Activated CD4-positive, alpha-beta T cell treated with anti-CD3 and anti-CD28 coated beads for 48 hours (primary cell): ENCODE data around the gene AHR.

Source experiments
- DNase-seq: peaks from one replicate; pipeline ENCODE4 v3.0.0-alpha.2; 2020

AHR gene

DNA sequence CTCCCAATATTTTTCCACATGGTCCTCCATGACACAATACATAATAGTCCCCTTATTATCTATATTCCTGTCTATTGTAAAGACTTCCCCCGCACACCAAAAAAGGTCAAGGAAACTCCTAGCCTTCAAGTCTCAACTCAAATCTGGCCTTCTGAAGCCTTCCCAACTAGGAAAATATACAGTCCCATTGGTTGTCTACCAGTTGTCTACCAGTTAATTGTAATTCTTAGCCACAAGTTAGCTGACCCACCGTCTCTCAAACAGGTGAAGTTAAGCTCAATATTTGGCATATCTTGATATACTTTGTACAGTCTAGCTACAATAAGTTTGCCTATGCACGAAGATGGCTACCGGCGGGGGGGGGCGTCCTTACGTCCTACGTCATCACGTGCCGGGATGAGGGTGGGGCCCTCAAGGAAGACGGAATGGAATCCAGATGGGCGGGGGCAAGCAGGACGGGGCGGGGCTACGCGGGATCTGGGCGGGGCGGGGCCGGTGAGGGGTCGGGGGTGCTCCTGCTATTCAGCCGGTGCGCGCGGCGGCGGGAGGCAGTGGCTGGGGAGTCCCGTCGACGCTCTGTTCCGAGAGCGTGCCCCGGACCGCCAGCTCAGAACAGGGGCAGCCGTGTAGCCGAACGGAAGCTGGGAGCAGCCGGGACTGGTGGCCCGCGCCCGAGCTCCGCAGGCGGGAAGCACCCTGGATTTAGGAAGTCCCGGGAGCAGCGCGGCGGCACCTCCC, at the start of gene AHR:
AHR (plus strand) TSS at position 551 of the 738 bp plus-strand sequence. CDS start 613 bp downstream, outside the sequence.
- peak; percentile 93 for DNase-seq

DNA sequence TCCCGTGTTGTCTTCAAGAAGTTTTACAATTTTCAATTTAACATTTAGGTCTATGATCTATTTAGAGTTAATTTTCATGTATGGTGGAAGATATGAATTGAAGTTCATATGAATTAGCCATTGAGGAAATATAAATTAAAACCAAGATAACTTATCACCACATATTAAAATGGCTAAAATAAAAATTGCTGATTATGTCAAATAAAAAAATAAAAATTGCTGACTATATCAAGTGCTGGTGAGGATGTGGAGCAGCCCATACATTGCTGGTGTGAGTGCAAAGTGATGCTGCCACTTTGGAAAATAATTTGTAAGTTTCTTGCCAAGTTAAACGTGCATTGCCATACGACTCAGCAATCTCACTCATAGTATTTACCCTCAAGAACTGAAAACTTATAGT, 44.6 kb upstream of the AHR start:
- no peak for DNase-seq

DNA sequence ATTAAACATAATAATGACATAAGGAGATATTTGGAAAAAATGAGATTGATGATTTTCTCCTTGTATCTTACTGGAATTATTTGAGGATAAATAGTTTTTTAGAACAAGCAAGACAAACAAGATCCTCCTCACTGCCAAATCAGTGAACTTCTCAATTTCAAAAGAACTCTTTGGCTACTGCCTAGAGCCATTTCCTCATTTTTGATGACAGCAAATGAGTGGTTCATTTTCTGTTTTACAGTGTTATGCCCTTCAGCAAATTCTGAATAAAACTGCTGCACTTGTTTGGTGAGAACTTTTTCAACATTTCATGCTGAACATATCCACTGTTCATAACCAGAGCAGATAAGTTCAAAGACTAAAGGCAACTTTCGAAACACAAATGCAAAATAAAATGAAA, 42.5 kb upstream of the AHR start:
- no peak for DNase-seq

DNA sequence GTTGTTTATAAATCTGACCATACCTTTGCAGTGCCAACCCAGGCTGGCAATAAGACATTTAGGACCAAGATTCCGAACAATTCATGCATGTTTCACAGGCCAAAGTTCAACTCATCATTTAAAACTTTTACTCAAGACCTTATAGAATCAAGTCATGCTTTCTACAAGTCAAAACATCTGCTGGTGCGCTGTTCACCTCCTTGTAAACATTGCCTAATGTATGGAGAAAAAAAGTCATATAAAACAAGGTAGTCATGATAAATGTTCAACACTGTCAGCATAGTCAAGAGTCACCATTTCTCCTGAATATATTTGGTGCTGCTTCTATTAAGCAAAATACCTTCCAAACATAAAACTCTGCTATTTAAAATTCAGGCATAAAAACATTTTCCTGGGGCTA, 42.1 kb upstream of the AHR start:
- no peak for DNase-seq

DNA sequence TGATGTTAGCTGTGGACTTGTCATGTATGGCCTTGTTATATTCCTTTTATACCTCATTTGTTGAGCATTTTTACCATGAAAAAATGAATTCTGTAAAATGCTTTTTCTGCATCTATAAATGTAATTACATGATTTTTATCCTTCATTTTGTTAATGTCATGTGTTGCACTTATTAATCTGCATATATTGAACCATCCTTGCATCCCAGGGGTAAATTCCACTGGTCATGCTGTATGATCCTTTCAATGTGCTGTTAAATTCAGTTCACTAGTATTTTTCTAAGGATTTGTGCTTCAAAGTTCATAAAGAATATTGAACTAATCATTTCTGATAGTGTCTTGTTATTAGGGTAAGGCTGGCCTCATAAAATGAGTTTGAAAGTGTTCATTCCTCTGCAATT, 31.9 kb upstream of the AHR start:
- DNase-seq: no peak

DNA sequence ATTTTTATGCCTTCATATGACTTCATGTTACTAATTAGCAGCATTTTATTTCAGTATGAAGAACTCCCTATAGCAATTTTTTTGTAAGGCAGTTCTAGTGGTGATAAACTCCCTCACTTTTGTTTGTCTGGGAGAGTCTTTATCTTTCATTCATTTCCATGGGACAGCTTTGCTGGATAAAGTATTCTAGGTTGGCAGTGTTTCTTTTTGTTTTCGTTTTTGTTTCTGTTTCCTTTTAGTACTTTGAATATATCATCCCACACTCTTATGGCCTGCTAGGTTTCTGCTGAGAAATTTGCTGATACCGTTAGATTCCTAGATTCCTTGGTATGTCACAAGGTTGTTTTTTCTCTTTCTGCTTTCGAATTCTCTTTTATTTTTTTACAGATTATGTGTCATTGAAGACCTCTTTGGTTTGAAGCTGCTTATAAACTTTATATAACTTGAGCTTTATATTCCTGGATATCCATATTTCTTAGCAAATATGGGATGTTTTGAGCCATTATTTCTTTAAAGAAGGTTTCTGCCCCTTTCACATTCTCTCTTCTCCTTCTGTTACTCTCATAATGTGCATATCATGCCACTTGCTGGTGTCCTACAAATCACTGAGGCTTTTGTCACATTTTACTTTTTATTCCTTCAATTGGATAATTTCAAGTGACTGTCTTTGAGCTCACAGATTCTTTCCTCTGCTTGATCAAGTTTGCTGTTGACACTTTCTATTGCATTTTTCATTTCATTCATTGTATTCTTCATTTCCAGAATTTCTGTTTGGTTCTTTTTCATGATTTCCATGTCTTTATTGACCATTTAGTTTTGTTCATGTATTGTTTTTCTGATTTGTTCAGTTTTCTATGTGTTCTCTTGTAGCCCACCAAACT, 28.9 kb upstream of the AHR start:
- DNase-seq: no peak

DNA sequence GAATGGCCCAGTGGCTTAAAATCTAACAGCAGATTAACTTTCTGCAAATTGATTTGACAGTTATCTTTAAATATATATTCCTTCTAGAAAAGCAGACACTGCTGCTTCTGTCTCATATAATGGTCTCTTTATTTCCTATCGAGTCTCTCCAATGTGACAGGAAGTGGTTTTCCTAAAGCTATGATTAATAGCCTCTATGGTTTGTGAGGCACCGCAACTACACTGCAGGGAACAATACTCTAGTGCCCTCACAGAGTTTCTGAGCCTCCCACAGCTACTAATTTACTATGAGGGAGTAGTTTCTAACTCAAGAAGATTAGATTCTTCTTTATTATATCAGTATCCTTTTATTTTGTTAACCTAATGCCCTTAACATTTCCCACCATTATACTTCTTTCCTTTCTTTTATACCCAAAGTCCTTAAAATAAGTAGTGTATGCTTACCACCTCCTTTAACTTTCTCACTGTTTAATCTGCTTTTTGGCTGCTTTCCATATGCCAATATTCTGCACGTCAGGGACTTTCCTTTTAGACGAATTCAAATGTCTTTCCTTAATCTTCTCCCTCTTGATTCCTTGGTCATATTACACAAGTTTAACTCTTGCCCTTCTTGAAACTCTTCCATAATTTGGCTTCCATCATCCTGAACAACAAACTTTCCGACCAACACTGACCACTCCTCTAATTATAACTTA, 23.8 kb upstream of the AHR start:
- peak; percentile 39 for DNase-seq

DNA sequence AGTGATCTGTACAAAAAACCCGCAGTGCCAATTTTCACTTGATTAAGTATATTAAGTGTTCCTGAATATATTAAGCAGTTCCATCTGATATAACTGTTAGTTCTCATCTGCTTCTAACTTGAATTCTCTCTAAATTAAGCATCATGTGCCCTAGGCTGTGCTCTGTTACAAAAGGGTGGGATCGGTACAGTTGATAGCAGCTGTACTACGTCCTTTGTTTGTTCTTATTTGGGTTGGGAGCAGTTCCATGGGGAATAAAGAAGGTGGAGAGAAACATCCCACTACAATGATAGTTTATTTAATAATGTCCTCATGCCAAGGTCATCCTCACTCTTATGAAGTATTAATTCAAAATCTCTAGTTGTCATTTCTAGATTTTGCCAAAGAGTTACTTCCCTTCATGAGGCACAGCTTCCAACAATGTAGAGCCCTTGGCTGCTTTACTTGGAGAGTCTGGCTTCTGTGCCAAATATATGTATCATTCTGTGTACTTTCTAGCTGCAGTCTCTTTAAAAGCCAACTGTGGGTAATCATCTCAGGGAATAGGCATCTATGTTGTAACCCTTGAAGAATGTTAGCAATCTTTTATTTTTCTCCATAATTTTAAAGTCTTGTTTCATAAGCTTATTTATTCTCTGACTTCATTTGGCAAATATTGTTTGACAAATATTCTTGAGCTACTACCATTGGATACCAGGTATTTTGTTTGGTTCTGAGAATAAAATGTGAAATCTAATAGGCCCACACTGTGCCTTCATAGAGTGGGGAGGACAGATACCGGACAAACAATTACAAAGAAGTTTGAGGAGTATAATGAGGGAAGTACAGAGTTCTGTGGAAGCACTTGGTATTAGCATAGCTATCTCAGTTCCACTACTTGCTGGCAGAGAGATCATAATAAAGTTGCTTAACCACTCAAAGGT, 22.4 kb upstream of the AHR start:
- DNase-seq: no peak

DNA sequence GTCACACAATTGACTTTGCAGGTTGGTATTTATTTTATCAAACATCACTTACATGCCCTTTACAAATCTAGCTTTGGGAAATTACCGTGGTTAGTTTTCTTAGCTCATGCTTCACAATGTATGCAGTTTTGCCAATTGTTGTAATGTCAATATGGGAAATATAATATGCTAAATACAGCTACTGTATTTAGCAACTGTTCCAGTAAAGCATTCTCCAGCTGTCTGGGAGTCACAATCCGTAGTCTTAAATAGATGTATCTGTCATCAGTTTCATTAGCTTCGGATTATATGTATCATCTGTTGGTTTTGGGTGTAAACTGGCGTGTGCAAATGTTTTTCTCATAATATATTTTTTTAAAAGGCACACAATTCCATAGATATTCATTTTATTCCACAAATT, 19.4 kb upstream of the AHR start:
- no peak for DNase-seq

DNA sequence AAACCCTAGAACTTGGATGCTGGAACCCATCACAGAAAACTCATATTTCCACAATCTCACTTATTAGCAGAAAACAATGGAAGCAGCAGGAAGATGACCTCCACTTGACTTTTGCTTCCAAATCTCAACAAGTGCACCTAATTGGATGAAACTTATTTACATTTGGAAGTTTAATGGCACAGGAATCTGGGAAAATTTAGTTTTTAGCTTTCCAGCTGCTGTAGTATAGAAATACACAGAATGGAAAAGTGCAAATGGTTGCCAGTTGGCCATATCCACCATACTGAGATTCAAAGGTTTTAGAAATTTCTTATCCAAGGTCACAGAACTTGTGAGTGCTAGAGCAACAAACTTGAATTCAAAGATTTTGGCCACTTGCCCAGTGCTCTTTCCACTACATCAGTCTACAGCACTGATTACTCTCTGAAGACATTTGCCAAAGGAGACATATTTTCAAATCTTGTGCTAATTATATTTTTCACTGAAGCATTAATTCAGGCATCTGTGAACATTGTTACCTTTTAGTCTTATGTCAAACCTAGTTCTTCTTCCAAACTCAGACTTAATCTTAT, 9.3 kb upstream of the AHR start:
- DNase-seq: no peak

DNA sequence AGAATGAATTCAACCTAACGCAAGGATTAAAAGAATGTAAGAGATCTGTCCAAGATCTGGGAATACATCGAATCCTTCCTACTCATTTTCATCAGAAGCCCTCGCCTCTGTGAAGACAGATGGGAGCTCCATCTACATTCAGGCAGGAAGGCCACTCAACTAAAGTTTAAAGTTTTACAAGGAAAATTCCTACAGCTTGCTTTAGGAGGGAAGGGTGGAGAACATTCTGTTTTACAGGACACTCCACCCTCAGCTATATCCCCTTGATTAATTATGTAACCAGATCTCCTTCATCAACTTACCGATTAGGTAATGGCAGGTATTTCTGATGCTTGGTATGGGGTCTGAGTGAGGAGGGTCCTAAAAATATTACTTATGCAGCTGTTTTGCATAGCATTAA, 5.6 kb upstream of the AHR start:
- no peak for DNase-seq

DNA sequence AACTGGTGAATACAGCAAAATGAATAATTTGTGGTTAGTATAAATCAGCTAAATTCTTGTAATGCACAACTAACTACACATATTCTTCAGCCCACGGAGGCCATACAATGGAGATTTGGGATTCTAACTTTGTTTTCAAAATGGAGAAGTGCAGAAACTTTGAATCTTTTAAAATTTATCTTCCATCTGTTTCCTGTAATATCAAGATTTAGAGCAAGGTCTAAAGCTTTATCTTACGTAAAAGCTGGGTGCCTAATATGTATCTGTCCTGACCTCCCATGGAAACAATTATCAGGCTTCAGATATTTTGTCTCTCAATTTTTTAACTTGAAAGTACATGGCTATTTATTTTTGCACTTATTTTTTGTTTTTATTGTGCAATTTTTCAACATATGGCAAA, 5.0 kb upstream of the AHR start:
- DNase-seq: no peak

DNA sequence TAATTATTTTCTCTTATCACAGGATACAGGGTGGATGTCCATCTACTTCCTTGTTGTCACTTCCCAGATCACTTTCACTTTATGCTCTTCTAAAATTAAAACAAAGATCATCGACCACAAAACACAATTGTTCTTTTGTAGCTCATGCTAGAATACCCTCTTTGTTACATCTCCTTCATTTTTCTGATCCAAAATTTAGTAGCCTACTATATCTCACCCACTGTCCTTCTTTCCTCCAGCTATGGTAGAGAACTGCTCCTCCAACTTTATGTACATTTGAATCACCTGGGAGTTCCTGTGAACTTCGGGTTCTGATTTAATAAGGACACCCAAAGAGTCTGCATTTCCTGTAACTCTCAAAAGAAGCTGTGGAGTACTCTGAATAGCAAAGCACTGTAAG, 1.2 kb upstream of the AHR start:
- no peak for DNase-seq

DNA sequence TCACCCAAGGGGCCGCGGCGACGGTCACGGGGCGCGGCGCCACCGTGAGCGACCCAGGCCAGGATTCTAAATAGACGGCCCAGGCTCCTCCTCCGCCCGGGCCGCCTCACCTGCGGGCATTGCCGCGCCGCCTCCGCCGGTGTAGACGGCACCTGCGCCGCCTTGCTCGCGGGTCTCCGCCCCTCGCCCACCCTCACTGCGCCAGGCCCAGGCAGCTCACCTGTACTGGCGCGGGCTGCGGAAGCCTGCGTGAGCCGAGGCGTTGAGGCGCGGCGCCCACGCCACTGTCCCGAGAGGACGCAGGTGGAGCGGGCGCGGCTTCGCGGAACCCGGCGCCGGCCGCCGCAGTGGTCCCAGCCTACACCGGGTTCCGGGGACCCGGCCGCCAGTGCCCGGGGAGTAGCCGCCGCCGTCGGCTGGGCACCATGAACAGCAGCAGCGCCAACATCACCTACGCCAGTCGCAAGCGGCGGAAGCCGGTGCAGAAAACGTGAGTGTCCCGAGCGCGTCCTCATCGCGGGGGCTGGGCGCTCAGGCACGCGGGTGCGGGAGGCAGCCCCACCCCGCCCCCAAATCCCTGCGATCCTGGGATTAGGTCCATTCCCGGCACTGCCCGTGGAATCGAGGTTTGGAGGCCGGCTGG, 509 bp downstream of the AHR start:
- peak; percentile 71 for DNase-seq

DNA sequence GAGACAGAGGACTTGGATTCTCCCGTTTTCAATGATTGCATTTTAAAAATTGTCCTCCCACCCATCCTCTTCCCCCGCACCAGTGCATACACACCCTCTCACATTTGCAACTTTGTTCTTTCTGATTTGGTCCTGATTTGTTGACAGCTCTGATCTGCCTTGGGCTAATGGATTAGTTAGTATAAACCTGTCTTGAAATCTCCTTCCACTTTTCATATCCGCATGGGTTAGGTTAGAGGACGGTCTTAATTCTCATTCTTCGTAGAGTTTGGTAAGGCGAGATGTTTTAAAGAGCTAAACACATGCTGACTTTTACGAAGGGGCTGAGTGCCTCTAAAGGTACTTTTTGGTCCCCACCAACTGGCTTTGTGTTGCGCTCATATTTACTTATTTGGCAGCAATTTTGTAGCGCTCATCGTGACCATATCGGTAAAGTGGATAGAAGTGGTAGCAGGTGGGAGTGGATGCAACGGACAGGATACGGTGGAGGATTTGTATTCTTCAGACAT, 1.1 kb downstream of the AHR start:
- DNase-seq: peak; percentile 26

DNA sequence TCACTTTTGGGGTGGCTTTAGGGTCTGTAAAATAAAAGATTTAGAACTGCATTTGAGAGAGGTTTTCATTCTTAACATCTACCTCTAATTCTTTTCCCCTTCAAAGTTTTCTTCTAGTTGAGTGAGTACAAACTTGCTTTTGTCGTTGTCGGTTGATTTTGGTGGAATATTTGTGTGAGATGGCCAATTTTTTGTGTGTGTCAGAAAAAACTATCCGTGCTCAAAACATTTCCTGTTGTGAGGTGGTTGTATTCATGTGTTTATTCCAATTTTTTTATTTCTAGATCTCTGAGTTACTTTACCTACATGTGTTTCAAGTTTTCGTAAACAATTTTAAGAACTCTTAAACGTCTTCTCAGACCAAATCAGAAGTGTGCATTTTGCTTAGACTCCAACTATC, 1.6 kb downstream of the AHR start:
- DNase-seq: no peak

DNA sequence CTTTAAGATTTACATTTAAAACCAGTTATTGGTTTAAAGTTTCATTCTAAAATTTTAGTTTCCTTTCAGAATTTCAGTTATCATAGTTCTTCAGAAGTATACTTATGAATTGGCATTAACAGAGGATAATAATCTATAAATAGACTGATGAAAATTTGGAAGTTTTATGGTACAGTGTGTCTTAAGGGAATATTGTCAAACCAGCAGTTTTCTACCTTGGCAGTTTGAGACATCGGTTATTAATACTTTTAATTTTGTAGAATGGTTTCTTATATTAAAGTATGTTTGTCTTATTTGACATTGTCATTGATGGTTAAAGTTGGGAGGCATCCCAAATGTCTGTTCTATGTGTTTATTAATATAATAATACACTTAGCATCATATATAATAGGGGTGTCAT, 2.0 kb downstream of the AHR start:
- no peak for DNase-seq

DNA sequence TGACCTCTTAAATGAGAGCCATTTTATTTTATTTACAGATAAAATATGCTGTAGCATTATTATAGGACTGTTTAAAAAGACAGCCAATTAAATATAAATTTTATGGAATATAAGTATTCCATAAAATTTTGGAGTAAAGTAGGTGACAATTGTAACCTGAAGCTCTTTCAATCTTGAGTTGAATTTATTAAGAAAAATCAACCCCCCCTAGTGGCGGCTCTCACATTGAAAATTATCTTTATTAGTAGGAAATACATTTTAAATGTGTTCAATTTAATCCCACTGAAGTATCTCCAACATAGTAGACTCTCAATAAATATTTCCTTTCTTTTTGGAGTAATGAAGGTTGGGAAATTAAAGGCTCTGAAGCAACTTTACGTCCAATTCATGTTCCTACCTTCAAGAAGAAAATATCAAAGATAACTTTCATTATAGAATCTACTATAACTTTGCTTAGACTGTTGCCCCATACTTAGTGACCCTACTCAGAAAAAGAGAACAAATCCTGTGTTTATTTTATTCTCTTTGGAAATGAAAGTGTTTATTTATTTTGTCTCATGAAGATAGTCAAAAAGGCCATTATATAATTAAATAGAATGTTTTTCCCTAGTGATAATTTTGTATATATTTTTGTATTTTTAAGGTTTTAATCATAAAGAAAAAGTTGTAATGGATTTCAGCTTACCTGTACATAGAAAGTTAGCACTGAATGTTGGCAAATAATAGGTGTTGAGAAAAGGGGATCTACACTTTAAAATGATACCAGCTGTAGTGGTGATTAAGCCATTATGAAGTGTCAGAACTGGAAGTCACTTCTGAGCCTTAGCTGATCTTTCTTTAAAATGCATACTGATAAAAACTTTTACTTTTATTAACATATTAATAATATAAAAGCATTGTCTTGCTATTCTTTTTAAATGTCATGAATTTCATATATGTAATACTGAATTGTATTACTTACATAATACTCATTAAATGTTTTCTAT, 3.3 kb downstream of the AHR start:
- peak; percentile 56 for DNase-seq

DNA sequence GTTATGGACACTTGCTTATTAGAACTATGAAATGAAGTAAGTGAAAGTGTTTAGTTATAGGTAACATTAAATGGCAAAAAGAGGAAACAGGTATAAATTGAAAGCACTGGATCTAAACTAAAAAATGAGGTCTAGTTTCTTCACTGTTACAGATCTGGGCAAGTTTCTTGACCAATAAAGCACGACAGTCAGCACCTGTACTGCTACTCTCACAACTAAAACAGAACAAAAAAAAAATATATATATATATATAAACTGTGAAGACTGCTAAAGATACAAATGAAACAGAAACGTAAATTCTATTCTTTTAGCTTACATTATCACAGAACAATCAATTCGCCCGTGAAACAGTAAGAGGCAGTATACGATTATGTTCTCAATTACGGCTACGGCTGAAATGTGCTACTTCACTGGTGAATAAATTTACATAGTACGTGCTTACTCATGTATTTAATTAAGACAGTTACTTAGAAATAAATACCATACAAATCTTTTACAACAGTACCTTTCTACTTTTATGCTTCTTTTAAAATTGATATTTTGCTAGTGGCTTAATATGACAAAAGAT, 4.2 kb downstream of the AHR start:
- DNase-seq: no peak

DNA sequence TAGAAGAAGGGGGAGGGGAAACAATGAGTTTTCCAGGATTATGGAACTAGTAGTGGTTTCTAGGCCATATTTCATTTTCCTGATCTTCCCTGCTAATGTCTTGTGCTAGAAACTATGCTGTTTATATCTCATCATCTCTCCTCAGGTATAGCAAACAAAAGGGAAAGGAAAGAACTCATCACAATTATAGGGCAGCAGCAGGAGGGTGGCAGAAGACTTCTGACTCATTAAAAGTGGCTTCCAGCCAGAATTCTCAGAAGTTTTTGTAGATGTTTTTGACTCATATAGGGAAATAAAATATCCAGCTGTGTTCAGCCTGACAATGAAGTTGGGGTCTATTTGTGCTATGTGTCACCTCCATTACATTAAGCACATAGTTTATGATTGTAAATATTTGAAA, 6.5 kb downstream of the AHR start:
- DNase-seq: peak; percentile 20
